HepG2 (cell line): ENCODE measurements around the gene INHA. TPM values are rescaled to one million over a fixed set of nuclear protein-coding genes. Genes with fewer than 3 reads are reported as not detected.

Experiments
- AHR ChIP-seq: IDR thresholded peaks from 2 replicates; pipeline ENCODE4 v1.6.1; 2018; ENCODE audit warnings: missing genetic modification reagents, missing compliant biosample characterization
- CBX2 ChIP-seq, 2 experiments: fragments of 200-600 bp in 1 of 2; sonication (generic); formaldehyde crosslinking in 1 of 2; IDR thresholded peaks; 2 replicates each; pipeline versions ENCODE4 v1.7.0 to v1.8.1; 2018 to 2022; ENCODE audit warnings: low read depth in 2 of 2, low read length in 1 of 2, mild to moderate bottlenecking in 1 of 2, missing genetic modification reagents in 1 of 2
- DNMT1 ChIP-seq: sonication (generic); formaldehyde crosslinking; IDR thresholded peaks from 2 replicates; pipeline ENCODE4 v1.5.1; 2020; ENCODE audit warnings: mild to moderate bottlenecking, missing genetic modification reagents
- GMEB1 ChIP-seq: sonication (generic); formaldehyde crosslinking; IDR thresholded peaks from 2 replicates; pipeline ENCODE4 v1.5.1; 2020; ENCODE audit warnings: missing genetic modification reagents, mild to moderate bottlenecking, borderline replicate concordance
- IKZF1 ChIP-seq: fragments of 450-650 bp; IDR thresholded peaks from 2 replicates; pipeline ENCODE4 v1.7.1; 2016
- KAT8 ChIP-seq: IDR thresholded peaks from 2 replicates; pipeline ENCODE4 v1.6.1; 2016; ENCODE audit warnings: missing genetic modification reagents, missing compliant biosample characterization
- NFAT5 ChIP-seq: sonication (generic); formaldehyde crosslinking; IDR thresholded peaks from 2 replicates; pipeline ENCODE4 v1.4.0; 2020; ENCODE audit warnings: missing genetic modification reagents
- RBM39 ChIP-seq: fragments of 200-400 bp; formaldehyde crosslinking; IDR thresholded peaks from one replicate; pipeline ENCODE4 v1.6.1; 2018; ENCODE audit warnings: antibody characterized with exemption, mild to moderate bottlenecking, low read depth, low read length; ENCODE audit not compliant: poor library complexity, severe bottlenecking
- SRY ChIP-seq: sonication (generic); formaldehyde crosslinking; IDR thresholded peaks from 2 replicates; pipeline ENCODE4 v1.8.0; 2022; ENCODE audit warnings: mild to moderate bottlenecking, missing genetic modification reagents
- YEATS2 ChIP-seq: sonication (generic); formaldehyde crosslinking; IDR thresholded peaks from 2 replicates; pipeline ENCODE4 v1.4.0; 2020; ENCODE audit warnings: missing genetic modification reagents, borderline replicate concordance
- ZBTB4 ChIP-seq: sonication (generic); formaldehyde crosslinking; IDR thresholded peaks from 2 replicates; pipeline ENCODE4 v1.4.0; 2020; ENCODE audit warnings: missing genetic modification reagents, mild to moderate bottlenecking, borderline replicate concordance
- ZMAT3 ChIP-seq: sonication (generic); formaldehyde crosslinking; conservative IDR thresholded peaks from 2 replicates; pipeline ENCODE4 v1.7.0; 2021; ENCODE audit warnings: missing genetic modification reagents
- ZNF263 ChIP-seq: sonication (generic); formaldehyde crosslinking; IDR thresholded peaks from 2 replicates; pipeline ENCODE4 v1.4.0; 2020; ENCODE audit warnings: missing genetic modification reagents
- ZNF577 ChIP-seq: sonication (generic); formaldehyde crosslinking; IDR thresholded peaks from 2 replicates; pipeline ENCODE4 v1.4.0; 2020; ENCODE audit warnings: mild to moderate bottlenecking, low read depth, missing genetic modification reagents, borderline replicate concordance
- polyA plus RNA-seq, 8 experiments: library from polyadenylated mRNA; depleted of rRNA in 3 of 8; stranded (reverse) in 7 of 8; unstranded in 1 of 8; fragments of >200 nt; fragmentation: Illumina TruSeq in 4 of 8; extraction: Trizol in 4 of 8; gene quantifications; 2 replicates each; pipeline versions ENCODE4 v1.2.1 to v1.2.3, GENCODE V29; 2011 to 2016; ENCODE audit warnings: low read depth in 4 of 8, missing spikeins in 1 of 8, mixed read lengths in 1 of 8; ENCODE audit not compliant: insufficient read depth in 1 of 8
- total RNA-seq, 5 experiments: library from RNA; depleted of rRNA; stranded (reverse); fragments of >200 nt; fragmentation: Illumina TruSeq; extraction: Trizol; gene quantifications; 2 replicates each; pipeline ENCODE4 v1.2.3, GENCODE V29; 2016; ENCODE audit warnings: low read depth in 1 of 5

INHA gene
- total and polyA plus RNA-seq, 2 of the 13 experiments (the other 11 are each of a cell fraction or from before 2014, with no cell fraction given) = 4.1 to 15.2 TPM

GRCh38 chr2:219541611-219542180, 30.4 kb upstream of the INHA start (continued):
- peak; percentile 52 for TF ChIP-seq RBM39
- peak; percentile 75; the same call in 1 of the 2 replicates for TF ChIP-seq ZMAT3 (CRISPR knock-in tag)
- peak; percentile 98 for TF ChIP-seq ZBTB4
- no peak for TF ChIP-seq IKZF1
- peak; percentile 83; the same call in 1 of the 2 replicates for TF ChIP-seq NFAT5 (CRISPR knock-in tag)
- 0 out of 2 replicates have a peak, but pooled peaks have one; percentile 43 for TF ChIP-seq ZNF263 (CRISPR knock-in tag)
- peak; percentile 37; the same call in 1 of the 2 replicates for TF ChIP-seq AHR (CRISPR knock-in tag)
- TF ChIP-seq GMEB1 = peak; percentile 67; the same call in 1 of the 2 replicates
- peak; percentile 66 for TF ChIP-seq YEATS2 (CRISPR knock-in tag)
- peak; percentile 63; the same call in 1 of the 2 replicates for TF ChIP-seq KAT8
- TF ChIP-seq SRY (CRISPR knock-in tag) = peak; percentile 82; the same call in 1 of the 2 replicates
- no peak for TF ChIP-seq CBX2 (IDR thresholded peaks at IDR 0.05; ENCODE audit: low read depth, low read length)
- TF ChIP-seq CBX2 (CRISPR knock-in tag; IDR thresholded peaks at IDR 0.05; ENCODE audit: low read depth) = 0 out of 2 replicates have a peak, but pooled peaks have one; percentile 4
- peak; percentile 95; the same call in 1 of the 2 replicates for TF ChIP-seq DNMT1 (CRISPR knock-in tag)
- no peak for TF ChIP-seq ZNF577 (CRISPR knock-in tag)
